Mononuclear cell (primary cell): ENCODE measurements around the gene DBN1. TPM values are rescaled to one million over a fixed set of nuclear protein-coding genes. Genes with fewer than 3 reads are reported as not detected.
"Not testable (repeated sequence)": the region's sequence is repeated elsewhere in the genome, so short reads cannot be mapped to it uniquely, and the experiment has no call there.

Source experiments
- H3K27me3 ChIP-seq: 2 replicates; pipeline ENCODE4 v1.6.0; 2011; ENCODE audit warnings: low read length, control low read depth; ENCODE audit not compliant: insufficient read depth
- H3K4me1 ChIP-seq: 2 replicates; pipeline ENCODE4 v1.5.1; 2011; ENCODE audit warnings: mild to moderate bottlenecking, low read length, control low read depth; ENCODE audit not compliant: insufficient read depth
- H3K4me3 ChIP-seq: 2 replicates; pipeline ENCODE4 v1.5.1; 2011; ENCODE audit warnings: mild to moderate bottlenecking, low read length, moderate library complexity
- H3K9me3 ChIP-seq: 2 replicates; pipeline ENCODE4 v1.5.1; 2011; ENCODE audit warnings: low read depth, mild to moderate bottlenecking, control low read depth, low read length
- total RNA-seq: library from RNA; depleted of rRNA; stranded (reverse); fragments of >200 nt; gene quantifications from one replicate; pipeline ENCODE4 v1.2.3, GENCODE V29; 2012

The DBN1 gene
- total RNA-seq, 1 donor: 4.6 TPM

DNA sequence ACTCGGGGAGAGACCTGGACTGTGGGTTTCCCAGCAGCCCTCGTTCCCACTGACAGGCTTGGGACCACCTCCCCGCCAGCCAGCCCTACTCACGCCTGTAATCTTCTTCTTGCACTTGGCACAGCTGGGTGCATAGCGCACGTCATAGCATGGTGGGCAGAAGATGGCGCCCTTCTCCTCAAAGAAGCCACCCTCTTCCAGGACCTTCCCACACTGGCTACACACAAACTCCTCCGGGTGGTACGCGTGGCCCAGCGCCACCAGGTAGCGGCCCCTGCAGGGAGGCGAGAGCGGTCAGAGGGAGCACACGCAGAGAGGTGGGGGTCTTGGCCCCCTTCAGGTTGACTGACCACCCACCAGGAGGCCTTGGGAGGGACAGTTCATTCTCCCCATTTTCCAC lies 14.5 kb upstream of the DBN1 start:
- Histone ChIP-seq H3K27me3 (no peaks in the 10 kb centered on the region), H3K4me1 (peaks cover 12% of the 10 kb centered on the region), H3K9me3 (no peaks in the 10 kb centered on the region), H3K4me3 (no peak overlapping the region)

DNA sequence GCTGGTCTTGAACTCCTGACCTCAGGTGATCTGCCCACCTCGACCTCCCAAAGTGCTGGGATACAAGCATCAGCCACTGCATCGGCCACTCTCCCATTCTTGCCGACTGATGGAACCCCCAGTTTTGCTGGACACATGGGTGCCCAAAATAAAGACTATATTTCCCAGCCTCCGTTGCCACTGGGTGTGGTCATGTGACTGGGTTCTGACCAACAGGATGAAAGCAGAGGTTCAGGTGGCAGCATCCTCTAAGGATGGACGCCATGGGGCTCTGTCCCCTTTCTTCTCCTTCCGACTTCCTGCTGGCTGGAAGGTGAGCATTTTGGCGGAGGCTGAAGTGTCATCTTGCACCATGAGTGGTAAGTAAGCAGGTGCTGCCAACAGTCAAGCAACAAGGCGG lies 13.7 kb upstream of the DBN1 start:
- Histone ChIP-seq H3K4me3 (no peak overlapping the region), H3K4me1 (peaks cover 8% of the 10 kb centered on the region), H3K9me3 (no peaks in the 10 kb centered on the region), H3K27me3 (no peaks in the 10 kb centered on the region)

DNA sequence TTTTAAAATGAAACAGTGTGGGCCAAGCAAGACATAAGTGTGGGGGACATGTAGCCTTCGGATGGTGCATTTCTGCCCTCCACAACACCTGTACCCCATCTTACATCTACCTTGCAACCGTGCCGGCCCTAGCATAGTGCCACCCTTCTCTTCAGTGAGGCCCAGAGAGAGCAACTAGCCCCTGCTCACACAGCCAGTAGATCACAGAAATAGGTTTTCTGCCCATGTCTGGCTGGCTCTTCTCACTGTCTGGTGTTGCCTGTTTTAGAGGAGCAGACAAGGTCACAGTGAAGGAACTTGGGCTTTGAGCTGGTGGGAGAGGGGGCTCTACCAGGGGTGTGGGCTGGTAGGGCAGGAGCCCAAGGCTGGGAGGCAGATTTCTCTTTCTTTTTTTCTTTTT lies 12.8 kb upstream of the DBN1 start:
- H3K4me1 ChIP-seq: peaks cover 7% of the 10 kb centered on the region
- H3K4me3 ChIP-seq: no peak overlapping the region
- no peaks in the 10 kb centered on the region for H3K9me3 ChIP-seq
- H3K27me3 ChIP-seq: no peaks in the 10 kb centered on the region

DNA sequence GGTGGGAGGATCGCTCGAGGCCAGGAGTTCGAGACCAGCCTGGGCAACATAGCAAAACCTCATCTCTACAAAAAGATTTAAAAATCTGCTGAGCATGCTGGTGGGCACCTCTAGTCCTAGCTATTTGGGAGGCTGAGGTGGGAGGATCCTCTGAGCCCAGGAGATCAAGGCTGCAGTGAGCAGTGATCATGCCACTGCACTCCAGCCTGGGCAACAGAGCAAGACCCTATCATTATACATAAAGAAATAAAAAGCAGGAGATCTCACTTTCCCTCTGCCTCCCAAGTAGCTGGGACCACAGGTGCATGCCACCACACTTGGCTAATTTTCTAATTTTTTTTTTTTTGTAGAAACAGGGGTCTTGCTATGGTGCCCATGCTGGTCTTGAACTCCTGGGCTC lies 12.3 kb upstream of the DBN1 start:
- not testable (repeated sequence) for H3K27me3 ChIP-seq, H3K9me3 ChIP-seq, H3K4me3 ChIP-seq, H3K4me1 ChIP-seq

DNA sequence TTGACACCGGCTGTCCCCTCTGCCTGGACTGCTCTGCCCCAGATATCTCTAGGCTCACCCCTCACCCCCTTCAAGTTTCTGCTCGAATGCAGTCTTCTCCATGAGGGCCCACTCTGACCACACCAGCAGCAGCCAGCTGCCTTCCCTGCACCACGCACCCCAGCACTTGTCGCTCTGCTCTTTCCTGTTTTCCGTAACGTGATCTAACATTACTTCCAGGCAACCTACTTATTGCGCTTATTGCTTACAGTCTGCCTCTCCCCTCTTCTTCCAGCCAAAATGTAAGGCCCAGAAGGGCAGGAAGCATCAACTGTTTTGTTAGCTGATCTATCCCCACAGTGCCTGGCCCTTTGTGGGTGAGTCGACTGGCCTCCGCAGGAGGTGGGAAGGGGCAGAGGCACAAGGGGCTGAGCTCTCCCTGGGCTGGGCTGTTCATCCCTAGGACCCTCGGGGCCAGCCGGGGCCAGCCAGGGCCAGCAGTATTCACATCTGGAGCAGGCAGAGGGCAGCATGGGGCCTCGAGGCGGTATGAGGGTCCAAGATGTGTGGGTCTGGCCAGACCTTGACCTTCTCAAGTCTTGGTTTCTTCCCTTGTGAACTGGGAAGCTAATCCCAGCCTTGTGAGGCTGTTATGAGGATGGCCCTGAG lies 11.6 kb upstream of the DBN1 start:
- Histone ChIP-seq H3K9me3 (no peaks in the 10 kb centered on the region), H3K4me1 (peaks cover 5% of the 10 kb centered on the region), H3K4me3 (no peak overlapping the region), H3K27me3 (no peaks in the 10 kb centered on the region)

DNA sequence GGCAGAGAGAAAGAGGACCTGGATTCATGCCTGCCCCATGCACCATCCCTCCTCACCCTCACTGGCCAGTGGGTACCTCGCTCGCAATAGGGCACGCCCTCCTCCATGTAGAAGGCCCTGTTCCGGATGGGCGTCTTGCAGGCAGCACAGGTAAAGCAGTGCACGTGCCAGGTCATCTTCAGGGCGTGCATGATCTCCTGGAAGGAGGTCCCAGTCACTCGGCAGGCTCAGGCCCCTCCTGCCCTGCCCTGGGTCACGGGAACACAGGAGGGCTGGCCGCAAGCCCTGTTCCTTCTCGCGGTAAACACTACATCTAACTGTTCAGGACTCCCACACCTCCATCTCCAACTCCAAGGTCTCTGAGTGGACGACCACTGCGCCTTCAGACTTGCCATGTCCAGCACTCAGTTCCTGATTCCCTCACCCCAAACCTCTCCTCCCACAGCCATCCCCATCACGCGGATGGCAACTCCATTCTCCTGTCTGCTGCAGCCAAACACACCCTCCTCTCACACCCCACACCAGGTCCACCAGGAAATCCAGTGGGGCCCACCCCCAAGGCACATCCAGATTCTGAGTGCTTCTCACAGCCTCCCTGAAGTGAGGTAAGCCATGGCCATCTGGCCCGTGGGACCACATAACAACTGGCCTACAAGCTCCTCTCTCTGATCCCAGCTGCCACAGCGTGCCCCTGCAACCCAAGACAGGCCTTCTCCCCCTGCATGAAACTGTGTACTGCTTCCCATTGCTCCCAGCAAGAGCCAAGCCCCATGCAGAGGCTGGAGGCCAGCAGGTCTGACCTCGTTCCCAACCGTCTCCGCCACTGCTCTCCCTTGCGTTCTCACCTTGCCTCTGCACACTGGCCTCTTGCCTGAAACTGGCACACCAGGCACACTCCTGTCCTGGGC lies 10.8 kb upstream of the DBN1 start:
- H3K4me3 ChIP-seq: no peak overlapping the region
- H3K9me3 ChIP-seq: no peaks in the 10 kb centered on the region
- peaks cover 13% of the 10 kb centered on the region for H3K4me1 ChIP-seq
- H3K27me3 ChIP-seq: no peaks in the 10 kb centered on the region

DNA sequence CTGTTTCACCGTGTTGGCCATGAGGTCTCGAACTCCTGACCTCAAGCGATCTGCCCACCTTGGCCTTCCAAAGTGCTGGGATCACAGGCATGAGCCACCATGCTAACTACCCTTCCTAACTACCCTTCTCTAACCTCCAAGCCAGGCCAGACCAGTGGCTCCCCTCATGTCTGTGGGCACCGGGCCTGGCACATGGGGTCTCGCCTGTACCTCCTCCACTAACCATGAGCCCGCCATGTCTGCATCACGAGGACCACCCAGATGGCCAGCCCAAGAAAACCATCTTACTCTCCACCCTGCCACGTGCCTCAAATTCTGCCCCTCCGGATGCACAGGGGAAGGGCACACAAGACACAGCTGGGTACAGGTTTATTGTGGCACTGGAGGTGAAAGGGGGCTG lies 9.6 kb upstream of the DBN1 start:
- peaks cover 25% of the 10 kb centered on the region for H3K4me1 ChIP-seq
- no peak overlapping the region for H3K4me3 ChIP-seq

DNA sequence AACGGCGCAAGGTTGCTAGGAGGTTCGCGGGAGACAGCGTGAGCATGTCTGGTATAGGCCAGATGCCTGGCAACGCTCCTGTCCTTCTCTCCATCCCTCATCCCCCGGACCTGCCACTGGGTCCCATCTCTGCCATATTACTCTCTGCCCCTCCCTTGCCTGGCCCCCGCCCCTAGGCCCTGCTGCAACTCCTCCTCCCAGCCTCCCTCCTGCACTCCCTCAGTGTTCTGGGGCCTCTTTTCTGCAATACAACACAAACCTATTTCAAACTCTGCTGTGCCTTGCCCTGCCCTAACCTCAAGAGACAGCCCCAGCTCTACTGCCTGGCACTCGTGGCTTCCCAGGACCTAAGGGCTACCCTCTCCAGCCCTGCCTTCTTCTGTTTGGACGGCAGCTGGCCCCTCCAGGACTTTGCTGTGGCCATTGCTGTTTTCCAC lies 8.9 kb upstream of the DBN1 start:
- peaks cover 31% of the 10 kb centered on the region for H3K4me1 ChIP-seq
- no peaks in the 10 kb centered on the region for H3K9me3 ChIP-seq
- H3K4me3 ChIP-seq: no peak overlapping the region
- H3K27me3 ChIP-seq: no peaks in the 10 kb centered on the region

More for the DNA sequence above, 9.6 kb upstream of the DBN1 start:
- Histone ChIP-seq H3K9me3 (no peaks in the 10 kb centered on the region), H3K27me3 (no peaks in the 10 kb centered on the region)

DNA sequence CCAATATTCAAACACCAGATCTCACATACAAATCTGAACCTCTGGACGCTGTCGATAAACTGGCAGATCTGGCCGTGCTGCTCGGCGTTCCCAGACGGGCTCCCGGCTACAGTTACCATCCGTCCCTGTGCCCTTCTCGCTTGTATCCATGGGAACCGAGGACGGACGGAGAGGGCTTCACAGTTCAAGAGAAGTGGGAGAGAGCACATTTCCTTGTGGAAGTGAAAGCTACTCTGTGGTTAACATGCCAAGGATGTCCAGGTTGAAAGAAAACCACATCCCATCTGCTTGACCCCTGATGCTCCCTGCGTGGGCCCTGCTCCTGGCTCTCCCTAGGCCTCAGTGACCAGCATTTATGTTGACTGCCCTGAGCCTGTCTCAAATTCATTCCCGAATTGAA lies 6.3 kb upstream of the DBN1 start:
- H3K27me3 ChIP-seq: no peaks in the 10 kb centered on the region
- H3K4me3 ChIP-seq: no peak overlapping the region
- peaks cover 41% of the 10 kb centered on the region for H3K4me1 ChIP-seq
- H3K9me3 ChIP-seq: no peaks in the 10 kb centered on the region

DNA sequence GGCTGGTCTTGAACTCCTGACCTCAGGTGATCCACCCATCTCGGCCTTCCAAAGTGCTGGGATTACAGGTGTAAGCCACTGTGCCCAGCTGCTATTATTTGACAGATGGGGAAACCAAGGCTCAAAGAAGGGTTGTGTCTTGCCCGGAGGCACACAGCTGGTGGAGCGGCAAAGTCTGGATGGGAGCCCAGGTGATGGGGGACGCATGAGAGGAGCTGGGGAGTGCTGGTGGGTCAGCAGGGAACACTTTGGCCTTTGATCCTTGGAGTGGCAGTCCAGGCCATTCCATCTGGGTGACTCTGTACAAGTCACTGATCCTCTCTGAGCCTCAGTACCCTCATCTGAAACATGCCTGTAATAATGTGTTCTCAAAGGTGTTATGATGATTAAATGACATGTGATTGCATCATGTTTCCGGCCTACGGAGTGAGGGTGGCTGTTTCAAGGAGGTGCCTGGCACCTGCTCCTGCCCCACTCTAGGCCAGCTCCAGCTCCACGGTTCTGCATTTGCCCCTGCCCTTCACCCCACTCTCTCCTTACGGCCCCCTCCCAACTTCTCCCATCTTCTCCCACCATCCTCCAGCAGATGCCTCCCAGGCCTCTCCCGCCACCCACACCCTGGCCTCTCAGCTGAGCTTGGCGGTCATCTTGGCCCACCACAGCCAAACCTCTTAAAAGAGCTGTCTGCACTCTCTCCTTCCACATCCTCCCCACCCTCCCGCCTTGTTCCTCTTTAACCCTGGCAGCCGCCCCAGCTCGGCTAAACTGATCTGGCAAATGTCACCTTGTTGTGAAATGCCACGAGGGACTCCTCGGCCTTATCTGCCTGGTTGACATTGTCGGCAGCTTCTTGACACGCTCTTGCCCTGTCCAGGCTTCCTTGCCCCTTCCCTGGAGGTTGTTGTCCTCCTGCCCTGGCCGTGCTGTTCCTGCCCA lies 5.5 kb upstream of the DBN1 start:
- no peak overlapping the region for H3K4me3 ChIP-seq
- H3K4me1 ChIP-seq: peaks cover 42% of the 10 kb centered on the region
- H3K9me3 ChIP-seq: no peaks in the 10 kb centered on the region
- peaks cover 5% of the 10 kb centered on the region for H3K27me3 ChIP-seq

DNA sequence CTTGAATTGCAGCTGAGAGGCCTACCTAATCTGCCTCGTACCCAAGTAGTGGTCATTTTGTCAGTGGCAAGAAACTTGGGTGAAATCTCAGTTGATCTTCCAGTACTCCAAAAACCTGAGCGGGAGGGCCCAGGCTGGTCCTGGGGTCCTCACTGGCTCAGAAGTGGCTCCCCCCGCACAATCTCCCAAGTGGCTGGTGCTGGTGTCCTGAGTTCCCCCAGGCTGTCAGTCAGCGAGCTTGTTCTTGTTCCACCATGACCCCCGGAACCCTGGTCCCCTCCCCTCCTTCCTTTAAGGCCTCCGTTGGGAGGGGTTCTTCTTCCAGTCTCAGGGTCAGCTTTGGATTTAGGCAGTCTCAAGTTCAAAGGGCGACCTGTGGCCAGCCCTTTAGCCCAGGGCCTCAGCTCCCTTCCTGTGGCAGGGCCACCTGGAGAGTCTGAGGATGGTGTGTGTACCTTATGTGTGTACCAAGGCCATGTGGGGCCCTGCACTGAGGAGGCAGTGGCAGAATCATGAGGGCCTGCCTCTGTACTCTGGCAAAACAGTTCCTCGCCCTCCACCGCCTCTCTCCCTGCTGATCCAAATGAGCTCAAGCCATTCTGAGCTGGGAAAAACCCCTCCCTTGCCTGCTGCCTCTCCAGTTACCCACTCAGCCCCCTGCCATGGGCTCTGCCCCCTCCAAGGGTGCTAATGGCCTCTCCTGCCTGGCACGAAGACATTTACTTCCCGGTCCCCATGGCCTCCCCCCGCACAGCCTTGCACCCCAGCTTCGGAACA lies 4.5 kb upstream of the DBN1 start:
- no peaks in the 10 kb centered on the region for H3K9me3 ChIP-seq
- peaks cover 6% of the 10 kb centered on the region for H3K27me3 ChIP-seq
- no peak overlapping the region for H3K4me3 ChIP-seq
- H3K4me1 ChIP-seq: peaks cover 42% of the 10 kb centered on the region

DNA sequence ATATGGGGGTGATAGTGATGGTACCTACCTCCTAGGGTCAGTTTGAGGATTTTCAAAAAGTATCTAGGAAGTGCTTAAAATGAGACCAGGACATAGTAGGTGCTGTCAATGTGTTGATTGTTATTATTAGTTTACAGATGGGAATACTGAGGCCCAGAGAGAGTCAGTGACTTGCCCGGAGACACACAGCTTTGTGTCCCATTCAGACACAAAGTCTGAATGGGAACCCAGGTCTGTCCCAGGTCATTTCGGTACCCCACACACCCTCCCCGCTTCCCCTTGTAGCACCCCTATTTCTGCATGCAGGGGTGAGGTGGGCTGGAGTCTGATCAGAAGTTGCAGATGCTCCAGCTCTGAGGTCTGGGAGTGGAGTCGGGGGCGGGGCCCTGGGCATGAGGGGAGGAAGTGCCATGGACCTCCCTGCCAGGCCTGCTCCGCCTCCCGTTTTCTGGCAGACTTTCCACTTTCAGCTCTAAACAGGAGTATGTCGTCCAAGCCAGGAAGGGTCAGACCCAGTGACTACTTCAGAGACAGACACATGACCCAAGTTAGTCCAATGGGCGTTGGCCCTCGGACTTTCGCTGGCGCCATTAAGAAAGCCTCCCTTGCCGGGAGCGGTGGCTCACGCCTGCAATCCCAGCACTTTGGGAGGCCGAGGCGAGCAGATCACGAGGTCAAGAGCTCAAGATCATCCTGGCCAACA lies 3.2 kb upstream of the DBN1 start:
- H3K4me3 ChIP-seq: no peak overlapping the region
- no peaks in the 10 kb centered on the region for H3K9me3 ChIP-seq
- H3K4me1 ChIP-seq: peaks cover 53% of the 10 kb centered on the region
- H3K27me3 ChIP-seq: peaks cover 15% of the 10 kb centered on the region

DNA sequence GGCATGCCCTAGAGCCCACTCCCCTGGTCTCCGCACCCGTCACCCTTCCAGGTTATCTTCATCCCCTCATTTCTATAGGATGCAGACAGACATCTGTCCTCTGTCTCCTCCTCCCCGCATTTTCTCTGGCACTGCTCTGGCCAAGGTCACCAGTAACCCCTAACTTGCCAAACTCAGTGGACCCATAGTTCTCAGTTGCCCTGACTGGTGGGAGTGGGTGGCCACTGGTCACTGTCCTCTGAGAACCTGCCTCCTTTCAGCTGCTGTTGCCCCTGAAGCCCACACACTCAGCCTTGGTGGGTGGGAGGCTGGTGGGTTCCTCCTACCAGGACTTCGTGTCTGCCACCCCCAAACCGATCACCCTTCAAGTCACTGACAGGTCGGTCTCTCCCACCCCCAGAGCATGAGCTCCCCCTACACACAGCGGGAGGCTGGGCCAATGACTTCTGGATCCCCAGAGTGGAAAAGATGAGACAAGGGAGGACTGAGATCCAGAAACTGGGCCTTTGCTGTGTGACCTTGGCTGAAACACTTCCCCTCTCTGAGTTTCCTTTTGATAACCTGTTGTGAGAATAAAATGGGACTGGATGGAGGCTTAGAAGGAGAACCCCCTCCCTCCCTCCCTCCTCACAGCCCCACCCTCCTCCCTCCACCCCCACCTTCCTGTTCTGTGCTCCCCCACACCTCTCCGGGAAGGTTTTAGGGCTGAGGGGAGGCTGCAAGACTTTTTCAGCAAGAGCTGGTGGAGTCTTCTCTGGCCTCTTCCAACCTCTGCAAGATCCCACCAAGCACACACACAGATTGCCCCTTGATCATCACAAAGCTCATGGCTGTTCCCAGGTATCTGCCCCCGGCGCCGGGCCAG lies 2.4 kb upstream of the DBN1 start:
- H3K4me1 ChIP-seq: peaks cover 58% of the 10 kb centered on the region
- H3K4me3 ChIP-seq: no peak overlapping the region
- H3K27me3 ChIP-seq: peaks cover 15% of the 10 kb centered on the region
- no peaks in the 10 kb centered on the region for H3K9me3 ChIP-seq
